ENCODE measurements around the gene VILL. TPM values are rescaled to one million over a fixed set of nuclear protein-coding genes. Genes with fewer than 3 reads are reported as not detected.
A peak's percentile ranks its signal among the peaks of the same experiment; 100 is the strongest.

VILL gene
- total RNA-seq, 2 experiments from 2014 or later = 13.2 to 23.5 TPM

DNA sequence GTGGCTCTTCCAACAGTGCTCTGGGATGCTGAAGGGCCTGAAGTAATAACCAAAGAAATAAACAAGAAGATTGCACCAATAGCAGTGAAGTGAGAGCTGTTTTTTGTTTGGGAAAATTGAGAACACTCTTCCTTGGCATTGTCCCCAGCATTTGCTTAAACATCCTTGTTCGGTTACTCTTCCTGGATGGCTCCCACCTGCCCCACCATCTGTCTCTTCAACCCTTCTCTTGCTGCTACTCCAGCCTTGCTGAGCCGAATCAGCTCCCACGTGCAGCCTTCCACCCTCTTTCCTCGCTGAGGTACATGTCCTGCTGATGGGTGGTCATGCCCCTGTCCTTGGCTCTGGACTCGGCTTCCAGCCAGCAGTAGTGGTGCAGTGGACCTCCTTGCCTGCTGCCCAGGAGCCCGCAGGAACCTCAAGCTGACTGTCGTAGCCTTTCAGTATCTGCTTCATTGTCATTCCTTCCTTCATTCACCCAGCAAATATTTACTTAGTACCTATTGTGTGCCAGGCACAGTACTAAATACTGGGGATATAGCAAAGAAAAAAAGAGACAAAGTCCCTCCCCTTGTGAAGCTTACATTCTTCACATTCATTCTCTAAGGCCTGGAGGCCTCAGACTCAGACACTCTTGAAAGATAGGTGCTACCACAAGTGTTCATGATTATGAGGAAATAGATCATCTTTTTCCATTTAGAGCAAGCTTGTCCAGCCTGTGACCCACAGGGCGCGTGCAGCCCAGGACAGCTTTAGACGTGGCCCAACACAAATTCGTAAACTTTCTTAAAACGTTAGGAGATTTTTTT lies 17.1 kb upstream of the VILL start:
- TF ChIP-seq EZH2phosphoT487 (IDR thresholded peaks at IDR 0.05; ENCODE audit: borderline replicate concordance, low read depth, low read length) (no peak), CTCF (conservative IDR thresholded peaks at IDR 0.05; ENCODE audit: low read length) (no peak)
- Histone ChIP-seq H3K36me3 (ENCODE audit: insufficient read depth, low read length) (no peaks in the 10 kb centered on the region), H3K79me2 (ENCODE audit: insufficient read depth, low read depth, low read length) (no peaks in the 10 kb centered on the region), H3K4me2 (ENCODE audit: low read length) (no peak overlapping the region), H3K9me3 (ENCODE audit: low read length) (no peaks in the 10 kb centered on the region), H3K27ac (ENCODE audit: low read depth, low read length, poor library complexity, severe bottlenecking) (no peak overlapping the region), H4K20me1 (ENCODE audit: insufficient read depth, low read length) (no peaks in the 10 kb centered on the region), H2AFZ (ENCODE audit: low read length) (no peak overlapping the region), H3K9me2 (ENCODE audit: insufficient read depth, low read length) (no peaks in the 10 kb centered on the region), H3K4me1 (ENCODE audit: insufficient read depth, low read length, poor library complexity, severe bottlenecking) (no peaks in the 10 kb centered on the region), H3K4me3 (ENCODE audit: low read depth, low read length, poor library complexity, severe bottlenecking) (no peak overlapping the region)
- ChIA-PET POLR2A (interaction anchor here (0.9 kb wide), 1 partner anchor 16 kb away, joined by 3 read pairs; no protein-coding TSS in a partner anchor), CTCF (ENCODE audit: unreplicated experiment) (interaction anchor here (1.5 kb wide), 1 partner anchor 10 kb away, joined by 4 read pairs; no protein-coding TSS in a partner anchor)
- no peak for DNase-seq (ENCODE audit: low spot score)
- intact Hi-C loops (cut with micrococcal nuclease; ENCODE audit: unreplicated experiment) = loop anchor here (1.0 to 5.0 kb wide), 2 partner anchors 30 to 324 kb away; no protein-coding TSS in a partner anchor
- BruUV-seq (replicated peaks) = no TSS peak

GRCh38 chr3:37974121-37975083 lies 16.2 kb upstream of the VILL start:
- Histone ChIP-seq H3K4me3 (ENCODE audit: low read depth, low read length, poor library complexity, severe bottlenecking) (no peak overlapping the region), H3K9me3 (ENCODE audit: low read length) (no peaks in the 10 kb centered on the region), H3K4me1 (ENCODE audit: insufficient read depth, low read length, poor library complexity, severe bottlenecking) (no peaks in the 10 kb centered on the region), H3K4me2 (ENCODE audit: low read length) (no peak overlapping the region), H3K27ac (ENCODE audit: low read depth, low read length, poor library complexity, severe bottlenecking) (no peak overlapping the region), H2AFZ (ENCODE audit: low read length) (0 out of 2 replicates have a peak overlapping the region, but pooled peaks have one; percentile 24), H4K20me1 (ENCODE audit: insufficient read depth, low read length) (no peaks in the 10 kb centered on the region), H3K79me2 (ENCODE audit: insufficient read depth, low read depth, low read length) (no peaks in the 10 kb centered on the region), H3K9me2 (ENCODE audit: insufficient read depth, low read length) (no peaks in the 10 kb centered on the region), H3K36me3 (ENCODE audit: insufficient read depth, low read length) (no peaks in the 10 kb centered on the region)
- BruUV-seq (replicated peaks) = no TSS peak
- peak; percentile 80 for DNase-seq (ENCODE audit: low spot score)
- ChIA-PET POLR2A (interaction anchor here (0.9 kb wide), 1 partner anchor 17 kb away, joined by 3 read pairs; no protein-coding TSS in a partner anchor), CTCF (ENCODE audit: unreplicated experiment) (interaction anchor here (0.6 to 1.5 kb wide), 2 partner anchors 11 to 13 kb away, joined by 3 to 4 read pairs; no protein-coding TSS in a partner anchor)
- intact Hi-C loops (cut with micrococcal nuclease; ENCODE audit: unreplicated experiment) = loop anchor here (1.0 to 5.0 kb wide), 2 partner anchors 29 to 323 kb away; no protein-coding TSS in a partner anchor
- TF ChIP-seq CTCF (conservative IDR thresholded peaks at IDR 0.05; ENCODE audit: low read length) = peak; percentile 95
- TF ChIP-seq EZH2phosphoT487 (IDR thresholded peaks at IDR 0.05; ENCODE audit: borderline replicate concordance, low read depth, low read length) = no peak

Measured in OCI-LY7 (cell line).